GDM1 (cell line): ENCODE results near the gene KHDC4.
"Not testable (repeated sequence)": the region's sequence is repeated elsewhere in the genome, so short reads cannot be mapped to it uniquely, and the experiment has no call there.

Source experiments
- DNase-seq: peaks from one replicate; lab custom pipeline; 2025; lab: John Stamatoyannopoulos, UW

Gene KHDC4

DNA sequence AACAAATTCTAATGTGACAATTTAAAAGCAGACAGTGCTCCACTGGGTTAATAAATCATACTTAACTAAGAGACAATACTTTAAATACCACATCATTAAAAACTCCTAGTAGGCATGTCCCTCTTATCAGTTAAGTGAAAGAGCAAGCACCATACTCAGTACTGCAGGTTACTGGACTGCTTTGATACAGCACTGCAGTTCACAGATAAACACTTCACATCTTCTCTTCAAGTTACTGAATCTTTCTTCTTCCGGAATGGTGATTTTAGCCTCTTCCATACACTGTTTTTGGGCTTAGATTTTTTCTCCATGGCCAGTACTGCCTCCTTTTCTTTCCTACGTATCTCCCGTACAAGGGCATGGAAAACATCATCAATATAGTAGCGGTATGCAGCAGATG, 34.1 kb downstream of the KHDC4 start:
- no peak for DNase-seq

- no peak for DNase-seq
These were observed 34.5 kb downstream of the KHDC4 start for GRCh38 chr1:155899683-155900082.

- DNase-seq, result no peak
These were observed 35.3 kb downstream of the KHDC4 start for GRCh38 chr1:155898888-155899287.

DNA sequence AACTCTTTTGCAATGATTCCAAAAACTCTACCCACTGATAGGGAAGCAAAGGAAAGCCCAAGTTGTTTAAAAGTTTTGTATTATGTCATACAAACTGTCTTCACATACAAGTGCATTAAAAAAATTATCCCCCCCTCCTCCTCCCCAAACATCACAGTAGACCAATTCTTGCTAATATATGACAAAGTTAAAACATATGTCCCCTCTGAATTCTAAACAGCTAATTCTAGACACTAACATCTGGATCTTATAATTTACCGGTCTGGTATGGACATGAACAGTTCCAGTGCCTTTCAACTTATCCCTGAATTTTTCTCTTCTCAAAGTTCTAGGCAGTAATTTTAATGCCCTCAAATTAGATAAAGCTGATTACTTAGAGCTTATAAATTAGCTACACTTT, 36.5 kb downstream of the KHDC4 start:
- DNase-seq, result no peak

DNA sequence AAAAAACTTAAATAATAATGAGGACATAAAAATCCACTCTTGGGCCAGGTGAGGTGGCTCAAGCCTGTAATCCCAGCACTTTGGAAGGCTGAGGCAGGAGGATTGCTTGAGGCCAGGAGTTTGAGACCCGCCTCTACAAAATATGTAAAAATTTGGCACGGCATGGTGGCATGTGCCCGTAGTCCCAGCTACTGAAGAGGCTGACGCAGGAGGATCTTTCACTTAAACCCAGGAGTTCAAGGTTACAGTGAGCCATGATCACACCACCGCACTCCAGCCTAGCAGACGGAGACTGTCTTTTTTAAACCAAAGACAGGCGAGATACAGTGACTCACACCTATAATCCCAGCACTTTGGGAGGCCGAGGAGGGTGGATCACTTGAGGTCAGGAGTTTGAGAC, 37.7 kb downstream of the KHDC4 start:
- DNase-seq, result not testable (repeated sequence)

- DNase-seq, result not testable (repeated sequence)
These were observed 38.6 kb downstream of the KHDC4 start for GRCh38 chr1:155895617-155896016.

- peak; percentile 11 for DNase-seq
These were observed 40.6 kb downstream of the KHDC4 start for GRCh38 chr1:155893389-155894142.

DNA sequence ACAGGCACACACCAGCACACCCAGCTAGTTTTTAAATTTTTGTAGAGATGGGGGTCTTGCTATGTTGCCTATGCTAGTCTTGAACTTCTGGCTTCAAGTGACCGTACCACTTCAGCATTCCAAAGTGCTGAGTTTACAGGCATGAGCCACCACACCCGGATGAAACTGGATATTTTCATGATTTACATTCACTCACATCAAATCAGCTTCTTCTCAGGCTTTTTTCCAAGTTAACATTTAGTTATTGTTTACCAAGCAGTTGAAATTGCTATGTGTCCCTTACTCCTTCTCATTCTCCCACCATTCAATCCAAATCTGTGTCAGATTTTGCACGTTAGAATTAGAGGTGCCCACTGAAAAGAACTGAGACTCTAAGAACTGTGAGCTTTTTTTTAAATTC, 41.4 kb downstream of the KHDC4 start:
- no peak for DNase-seq

DNA sequence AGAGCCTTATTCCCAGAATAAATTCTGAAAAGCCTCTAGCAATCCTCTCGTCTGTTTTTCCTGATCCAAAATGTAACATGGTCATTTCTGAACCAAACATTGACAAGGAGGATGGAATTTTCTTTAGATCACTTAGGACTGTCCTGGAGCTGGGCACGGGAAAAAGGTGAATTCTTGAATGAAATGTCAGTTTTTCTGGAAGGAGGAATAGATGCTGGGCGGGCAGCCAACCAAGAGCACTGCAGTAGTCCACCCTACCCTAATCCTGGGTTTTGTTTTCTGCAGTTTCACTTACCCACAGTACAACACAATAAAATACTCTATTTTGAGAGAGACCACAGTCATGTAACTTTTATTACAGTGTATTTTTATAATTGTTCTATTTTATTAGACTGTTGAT, 44.0 kb downstream of the KHDC4 start:
- no peak for DNase-seq

GRCh38 chr1:155889566-155889965, 44.6 kb downstream of the KHDC4 start:
- no peak for DNase-seq

DNA sequence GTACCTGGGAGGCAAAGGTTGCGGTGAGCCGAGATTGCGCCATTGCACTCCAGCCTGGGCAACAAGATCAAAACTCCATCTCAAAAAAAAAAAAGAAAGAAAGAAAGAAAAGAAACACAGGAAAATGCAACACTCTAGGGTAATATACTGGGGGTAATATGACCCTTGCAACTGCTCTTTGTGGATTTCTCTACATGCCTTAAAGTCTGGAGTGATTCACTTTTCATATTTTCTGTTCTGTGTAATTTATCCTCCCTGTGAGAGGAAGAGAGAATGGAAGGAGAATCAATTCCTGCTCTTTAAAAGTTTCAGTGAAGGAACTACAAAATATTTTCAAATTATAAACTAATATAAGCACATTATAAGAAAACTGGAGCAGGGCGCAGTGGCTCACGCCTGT, 45.7 kb downstream of the KHDC4 start:
- DNase-seq, result no peak

- DNase-seq, result no peak
These were observed 49.2 kb downstream of the KHDC4 start for GRCh38 chr1:155884982-155885381.

DNA sequence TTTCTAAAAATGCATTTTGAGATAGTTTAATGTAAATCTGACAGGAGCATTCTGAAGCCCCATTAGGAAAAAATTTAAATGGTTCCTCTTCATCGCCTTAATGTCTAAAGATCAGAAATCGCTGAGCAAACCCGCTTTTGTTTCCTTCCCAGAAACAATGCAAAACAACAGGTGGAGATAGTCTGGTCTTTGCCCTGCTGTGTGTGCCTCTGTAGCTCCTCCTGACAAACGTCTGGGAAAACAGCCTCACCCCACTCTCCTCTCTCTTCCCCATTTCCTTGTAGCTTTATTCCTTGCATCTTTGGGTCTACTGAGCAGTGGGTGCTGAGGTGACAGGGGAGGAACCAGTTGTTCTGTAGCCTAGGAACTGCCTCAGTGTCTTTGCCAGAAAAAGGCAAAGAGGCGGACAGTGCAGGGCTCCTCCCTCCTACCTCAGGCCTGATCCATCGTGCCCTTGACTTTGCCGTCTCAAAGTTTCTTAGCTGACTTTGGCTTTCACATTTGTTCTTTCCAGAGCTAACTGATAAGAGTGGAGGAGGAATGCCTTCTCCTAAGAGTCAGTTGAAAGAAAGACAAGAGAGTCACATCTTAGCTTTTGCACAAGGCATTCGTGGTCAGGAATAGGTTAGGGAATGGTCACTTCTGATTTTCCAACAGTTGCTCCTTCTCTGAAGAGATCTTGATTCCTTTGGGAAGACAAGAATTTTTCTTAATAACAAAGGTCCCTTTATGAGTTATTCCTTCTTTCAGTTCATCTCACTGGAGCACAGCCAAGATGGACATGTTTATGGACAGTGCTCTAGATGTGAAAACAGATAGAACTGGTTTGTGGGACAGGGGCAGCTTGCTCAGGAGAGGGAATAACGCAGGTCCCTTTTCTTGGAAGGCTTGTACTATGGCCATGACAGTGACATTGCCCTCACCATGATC, 49.9 kb downstream of the KHDC4 start:
- no peak for DNase-seq

DNA sequence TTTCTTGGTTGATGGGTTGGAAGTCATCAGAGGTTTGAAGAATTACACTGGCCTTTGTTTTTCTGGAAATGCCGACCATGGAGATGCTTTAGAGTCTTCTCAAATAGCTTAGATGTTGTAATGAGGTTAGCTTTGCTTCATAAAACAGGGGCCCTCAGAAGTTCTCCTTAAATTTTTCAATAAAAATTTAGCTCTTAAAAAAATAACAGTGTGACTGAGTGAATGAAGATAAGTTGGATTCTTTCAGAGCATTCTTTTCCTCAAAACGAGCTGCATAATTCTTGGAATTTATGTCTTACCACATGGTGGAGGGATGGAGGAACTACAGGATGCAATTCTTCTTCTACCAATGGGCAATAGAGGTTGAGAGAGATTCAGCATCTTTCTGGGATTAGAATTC, 51.4 kb downstream of the KHDC4 start:
- no peak for DNase-seq

DNA sequence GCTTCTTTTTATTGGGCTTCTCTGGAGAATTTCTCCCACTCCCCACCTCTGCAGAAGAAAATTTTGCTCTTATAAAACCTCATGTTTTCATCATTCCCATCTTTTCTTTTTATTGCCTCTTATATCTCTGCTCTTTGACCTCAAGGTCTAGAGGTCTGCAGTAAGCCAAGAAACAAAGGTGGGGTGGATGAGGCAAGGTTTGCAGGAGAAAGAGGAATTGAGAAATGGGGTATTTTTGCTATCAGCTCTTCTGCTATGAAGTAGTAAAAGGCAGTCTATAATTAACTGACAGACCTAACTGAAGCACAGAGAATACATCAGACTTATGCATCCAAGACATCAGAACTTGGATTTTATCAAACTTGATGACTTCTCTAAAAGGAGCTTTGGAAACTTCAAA, 52.0 kb downstream of the KHDC4 start:
- no peak for DNase-seq

GRCh38 chr1:155880950-155881349, 53.3 kb downstream of the KHDC4 start:
- DNase-seq, result no peak

- DNase-seq, result no peak
These were observed 54.0 kb downstream of the KHDC4 start for GRCh38 chr1:155880251-155880650.

GRCh38 chr1:155877945-155878344, 56.3 kb downstream of the KHDC4 start:
- no peak for DNase-seq

- no peak for DNase-seq
These were observed 60.4 kb downstream of the KHDC4 start for GRCh38 chr1:155873860-155874259.

DNA sequence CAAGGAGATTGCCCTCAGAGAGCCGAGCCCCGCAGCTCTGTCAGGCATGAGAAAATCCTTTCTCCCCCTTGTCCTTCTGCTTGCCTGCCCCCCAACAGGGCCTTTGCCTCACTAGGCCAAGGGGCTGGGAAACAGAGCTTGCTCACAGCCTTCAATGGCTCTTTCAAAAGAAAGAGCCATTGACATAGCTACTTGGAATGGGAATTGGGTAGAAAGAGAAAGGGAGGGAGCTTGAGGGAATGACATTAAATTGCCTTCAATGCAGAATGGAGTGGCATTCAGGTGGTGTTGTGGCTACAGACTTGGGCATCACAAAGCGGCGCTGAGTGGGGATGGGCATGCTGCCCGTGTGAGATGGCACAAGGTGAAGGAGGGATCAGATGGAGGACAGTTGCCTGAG, 61.7 kb downstream of the KHDC4 start:
- no peak for DNase-seq

GRCh38 chr1:155871390-155871789, 62.8 kb downstream of the KHDC4 start:
- DNase-seq, result no peak

- no peak for DNase-seq
These were observed 66.4 kb downstream of the KHDC4 start for GRCh38 chr1:155867766-155868165.

GRCh38 chr1:155864393-155864792, 69.8 kb downstream of the KHDC4 start:
- no peak for DNase-seq
